Measurements from ENCODE around the gene LCA5. TPM values are rescaled to one million over a fixed set of nuclear protein-coding genes. Genes with fewer than 3 reads are reported as not detected.
A peak's percentile ranks its signal among the peaks of the same experiment; 100 is the strongest.
"Not testable (repeated sequence)": the region's sequence is repeated elsewhere in the genome, so short reads cannot be mapped to it uniquely, and the experiment has no call there.

The LCA5 gene
- total RNA-seq, result 1 to 10 TPM; 4.6 to 7.0 TPM

- Histone ChIP-seq H3K9me3 (no peaks in the 10 kb centered on the region), H3K4me3 (peak within 1 kb of the TSS; percentile 92), H3K27ac (peak within 1 kb of the TSS; percentile 96), H3K27me3 (replicated peaks; ENCODE audit: insufficient read depth) (no peaks in the 10 kb centered on the region), H3K4me1 (ENCODE audit: control insufficient read depth in 1 of 2, low read depth in 2 of 2) (peaks cover 0 to 11% of the 10 kb centered on the region in 2 donors), H3K36me3 (no peaks in the 10 kb centered on the region)
- ATAC-seq (ENCODE audit: insufficient number of reproducible peaks, low FRiP score, low read depth), result peak; percentile 99
- DNase-seq (ENCODE audit: low spot score), result peak; percentile 85
- TF ChIP-seq CTCF (IDR thresholded peaks at IDR 0.05), result no peak
Observed at GRCh38 chr6:79536954-79537747, at the start of gene LCA5. LCA5 (minus strand) TSS chr6:79537430; CDS start chr6:79518894, 18,536 bp downstream.

- Histone ChIP-seq H3K4me1 (ENCODE audit: control insufficient read depth in 1 of 2, low read depth in 2 of 2) (no peaks in the 10 kb centered on the region), H3K9me3 (no peaks in the 10 kb centered on the region), H3K4me3 (no peak overlapping the region), H3K27me3 (replicated peaks; ENCODE audit: insufficient read depth) (no peaks in the 10 kb centered on the region), H3K27ac (no peak overlapping the region), H3K36me3 (no peaks in the 10 kb centered on the region)
- no peak for ATAC-seq (ENCODE audit: insufficient number of reproducible peaks, low FRiP score, low read depth)
- TF ChIP-seq CTCF (IDR thresholded peaks at IDR 0.05), result no peak
- no peak for DNase-seq (ENCODE audit: low spot score)
Observed at GRCh38 chr6:79586548-79586947, 49.3 kb upstream of the LCA5 start.

GRCh38 chr6:79584332-79584731, 47.1 kb upstream of the LCA5 start:
- ATAC-seq (ENCODE audit: insufficient number of reproducible peaks, low FRiP score, low read depth) (no peak), DNase-seq (ENCODE audit: low spot score) (no peak)
- no peak overlapping the region for H3K27ac ChIP-seq
- H3K36me3 ChIP-seq, result no peaks in the 10 kb centered on the region
- no peaks in the 10 kb centered on the region for H3K9me3 ChIP-seq
- no peak overlapping the region for H3K4me3 ChIP-seq
- H3K4me1 ChIP-seq (ENCODE audit: control insufficient read depth in 1 of 2, low read depth in 2 of 2), result no peaks in the 10 kb centered on the region
- H3K27me3 ChIP-seq (replicated peaks; ENCODE audit: insufficient read depth), result no peaks in the 10 kb centered on the region
- no peak for TF ChIP-seq CTCF (IDR thresholded peaks at IDR 0.05)

GRCh38 chr6:79577926-79578325, 40.7 kb upstream of the LCA5 start:
- H3K4me1 ChIP-seq (ENCODE audit: control insufficient read depth in 1 of 2, low read depth in 2 of 2); H3K4me3 ChIP-seq; DNase-seq (ENCODE audit: low spot score); ATAC-seq (ENCODE audit: insufficient number of reproducible peaks, low FRiP score, low read depth); H3K36me3 ChIP-seq; H3K27me3 ChIP-seq (replicated peaks; ENCODE audit: insufficient read depth); H3K27ac ChIP-seq; H3K9me3 ChIP-seq: not testable (repeated sequence)

GRCh38 chr6:79574630-79575225, 37.5 kb upstream of the LCA5 start:
- H3K4me1 ChIP-seq (ENCODE audit: control insufficient read depth in 1 of 2, low read depth in 2 of 2), result peaks cover 0 to 4% of the 10 kb centered on the region in 2 donors
- H3K27ac ChIP-seq, result no peak overlapping the region
- no peaks in the 10 kb centered on the region for H3K9me3 ChIP-seq
- no peak for TF ChIP-seq CTCF (IDR thresholded peaks at IDR 0.05)
- H3K4me3 ChIP-seq, result no peak overlapping the region
- ATAC-seq (ENCODE audit: insufficient number of reproducible peaks, low FRiP score, low read depth) (no peak), DNase-seq (ENCODE audit: low spot score) (no peak)
- no peaks in the 10 kb centered on the region for H3K36me3 ChIP-seq
- H3K27me3 ChIP-seq (replicated peaks; ENCODE audit: insufficient read depth), result no peaks in the 10 kb centered on the region

All from thoracic aorta (tissue), 2 donors.